Activated T-cell treated with anti-CD3 and anti-CD28 coated beads, Interleukin-2, amount 50 U/mL, for 24 hours (primary cell): ENCODE results near the gene AKNAD1.
A peak's percentile ranks its signal among the peaks of the same experiment; 100 is the strongest.

Experiments used
- DNase-seq: peaks from one replicate; pipeline ENCODE4 v3.0.0-alpha.2; 2020
- H3K27ac Mint-ChIP-seq: 2 replicates; pipeline ENCODE4 v1.8.0; 2020; ENCODE audit warnings: mild to moderate bottlenecking, mixed read lengths
- H3K27me3 Mint-ChIP-seq: 2 replicates; pipeline ENCODE4 v1.8.0; 2020; ENCODE audit warnings: mixed read lengths
- H3K36me3 Mint-ChIP-seq: 2 replicates; pipeline ENCODE4 v1.8.0; 2020; ENCODE audit warnings: low read depth, mixed read lengths
- H3K4me1 Mint-ChIP-seq: 2 replicates; pipeline ENCODE4 v1.8.0; 2020; ENCODE audit warnings: low read depth, mixed read lengths
- H3K4me3 Mint-ChIP-seq: 2 replicates; pipeline ENCODE4 v1.8.0; 2020; ENCODE audit warnings: mild to moderate bottlenecking, moderate library complexity, mixed read lengths
- H3K9me3 Mint-ChIP-seq: 2 replicates; pipeline ENCODE4 v1.8.0; 2020; ENCODE audit warnings: mixed read lengths

The AKNAD1 gene

DNA sequence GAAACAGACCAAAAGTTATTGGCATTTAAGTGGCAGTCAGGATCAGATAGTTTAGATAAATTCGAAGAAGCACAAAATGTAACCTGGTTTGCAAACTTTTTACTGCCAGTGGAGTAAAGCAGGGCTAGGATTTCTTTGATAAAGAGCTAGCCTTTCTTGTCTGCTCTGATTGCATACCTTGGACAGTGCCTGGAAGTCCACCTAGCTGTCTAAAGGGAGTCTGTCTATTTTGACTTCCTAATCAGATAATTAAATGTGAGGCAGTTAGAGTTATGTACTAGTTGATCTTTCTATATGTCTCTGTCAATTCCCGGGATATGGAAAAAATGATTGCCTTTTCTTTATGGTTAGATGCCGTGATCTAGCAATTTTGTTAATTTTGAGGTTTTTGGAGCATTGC is 24.0 kb upstream of the AKNAD1 start:
- H3K27ac Mint-ChIP-seq: no peak overlapping the region
- no peak for DNase-seq
- H3K36me3 Mint-ChIP-seq: peaks cover 2% of the 10 kb centered on the region
- no peaks in the 10 kb centered on the region for H3K9me3 Mint-ChIP-seq
- no peak overlapping the region for H3K4me3 Mint-ChIP-seq
- peaks cover 7% of the 10 kb centered on the region for H3K27me3 Mint-ChIP-seq
- H3K4me1 Mint-ChIP-seq: peaks cover 14% of the 10 kb centered on the region

DNA sequence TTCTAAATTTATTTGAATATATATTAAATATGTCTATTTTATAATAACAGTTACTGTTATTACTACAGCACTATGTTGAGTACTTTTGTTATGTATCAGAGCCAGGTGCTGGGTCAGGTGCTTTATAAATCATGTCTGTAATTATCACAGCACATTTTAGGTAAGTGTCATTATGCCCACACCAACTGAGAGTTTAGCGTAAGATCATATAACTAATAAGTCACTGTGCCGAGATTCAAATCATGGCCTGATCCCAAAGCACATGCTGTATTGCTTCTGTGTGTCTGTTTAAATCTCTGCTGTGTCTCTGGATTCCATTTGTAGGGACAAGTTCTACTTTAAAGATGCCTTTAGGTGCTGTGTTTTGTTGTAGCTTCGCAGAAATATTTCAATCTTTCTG is 21.8 kb upstream of the AKNAD1 start:
- no peaks in the 10 kb centered on the region for H3K9me3 Mint-ChIP-seq
- H3K36me3 Mint-ChIP-seq: peaks cover 2% of the 10 kb centered on the region
- H3K27me3 Mint-ChIP-seq: peaks cover 11% of the 10 kb centered on the region
- H3K4me3 Mint-ChIP-seq: no peak overlapping the region
- no peak for DNase-seq
- H3K4me1 Mint-ChIP-seq: peaks cover 14% of the 10 kb centered on the region
- H3K27ac Mint-ChIP-seq: no peak overlapping the region

DNA sequence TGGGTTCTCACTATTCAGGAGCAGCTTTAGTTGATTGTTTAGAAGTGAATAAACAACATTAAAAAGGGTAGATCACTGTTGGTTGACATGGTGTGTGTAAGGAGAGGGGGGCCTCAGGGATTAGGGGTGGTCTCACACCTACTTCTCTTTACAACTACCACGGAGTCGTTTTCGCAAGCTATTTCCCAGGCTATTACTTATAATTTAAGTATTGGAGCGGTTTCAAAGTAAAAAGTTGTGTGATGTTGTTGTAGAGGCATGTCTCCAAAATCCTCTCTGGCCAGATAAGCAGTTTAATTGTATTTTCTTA is 21.2 kb upstream of the AKNAD1 start:
- no peaks in the 10 kb centered on the region for H3K9me3 Mint-ChIP-seq
- H3K27ac Mint-ChIP-seq: no peak overlapping the region
- peaks cover 14% of the 10 kb centered on the region for H3K27me3 Mint-ChIP-seq
- peaks cover 14% of the 10 kb centered on the region for H3K4me1 Mint-ChIP-seq
- H3K4me3 Mint-ChIP-seq: peak overlapping the region; percentile 88
- DNase-seq: no peak
- peaks cover 2% of the 10 kb centered on the region for H3K36me3 Mint-ChIP-seq

DNA sequence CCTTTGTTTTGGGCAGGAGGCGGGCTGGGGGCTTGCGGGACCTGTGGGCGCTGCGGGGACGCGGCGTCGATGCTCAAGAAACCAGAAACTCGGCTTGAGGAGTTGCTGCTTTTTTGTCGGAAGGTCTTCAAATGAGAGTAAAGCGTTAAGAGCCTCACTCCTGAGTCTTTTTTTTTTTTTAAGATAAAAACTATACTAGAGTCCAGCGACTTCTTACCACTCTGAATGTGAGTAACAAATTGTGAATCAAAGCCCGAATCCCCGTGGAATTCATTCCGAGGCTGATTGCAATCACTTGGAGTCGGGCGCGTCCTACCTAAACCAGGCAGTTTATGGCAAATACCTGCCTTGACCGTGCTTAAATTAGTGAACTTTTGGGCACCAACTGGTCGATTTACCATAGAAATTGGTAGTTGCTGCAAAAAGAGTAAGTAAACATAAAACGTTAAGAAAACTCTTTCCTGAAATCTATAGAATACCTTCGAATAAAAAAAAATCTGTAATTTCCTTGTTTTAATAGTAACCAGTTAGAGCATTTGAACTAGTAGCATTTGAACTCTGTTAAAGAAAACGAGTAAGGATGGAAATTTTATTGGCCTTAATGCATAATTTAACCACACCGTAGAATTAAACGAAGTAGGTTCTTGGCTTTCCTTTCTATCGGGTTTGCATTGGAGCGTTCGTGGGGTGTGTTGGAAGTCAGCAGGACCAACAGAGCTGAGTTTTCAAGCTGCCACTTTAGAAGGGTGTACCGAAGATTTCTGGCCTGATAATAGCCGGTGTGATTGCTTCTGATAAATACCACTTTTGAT is 20.7 kb upstream of the AKNAD1 start:
- Mint-ChIP-seq H3K9me3 (no peaks in the 10 kb centered on the region), H3K4me1 (peaks cover 14% of the 10 kb centered on the region), H3K27me3 (peaks cover 14% of the 10 kb centered on the region), H3K27ac (peak overlapping the region; percentile 81), H3K36me3 (peaks cover 2% of the 10 kb centered on the region), H3K4me3 (peak overlapping the region; percentile 88)
- DNase-seq: no peak

DNA sequence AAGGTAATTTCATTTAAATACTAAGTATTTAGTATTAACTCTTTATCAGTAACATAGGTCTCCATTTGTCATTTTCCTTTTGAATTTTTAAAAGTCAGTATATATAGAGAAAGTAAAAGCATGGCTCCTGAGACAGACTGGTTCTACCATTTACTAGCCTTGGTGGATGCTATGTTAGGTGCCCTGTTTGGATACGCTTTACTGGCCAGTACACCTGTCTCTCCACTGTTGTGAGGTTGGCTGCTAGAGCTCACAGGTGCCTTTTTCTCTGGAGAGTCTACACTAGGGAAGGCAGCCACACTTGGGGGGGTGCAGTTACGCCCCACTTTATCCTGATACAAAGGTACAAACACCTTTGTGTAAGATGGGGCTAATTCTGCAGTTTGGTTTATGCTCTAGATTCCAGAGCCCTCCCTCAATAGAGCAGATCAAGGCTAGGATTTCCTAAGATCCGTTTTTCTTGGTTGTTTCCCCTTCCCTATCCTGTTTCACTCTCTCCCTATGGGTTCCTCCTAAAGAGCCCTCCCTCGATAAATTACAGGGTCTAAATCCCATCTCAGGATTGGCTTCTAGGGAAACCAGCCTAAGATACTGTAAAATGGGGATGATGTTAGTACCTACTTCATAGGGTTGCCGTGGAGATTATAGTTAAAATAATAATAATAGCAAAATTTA is 14.3 kb upstream of the AKNAD1 start:
- H3K9me3 Mint-ChIP-seq: no peaks in the 10 kb centered on the region
- H3K27me3 Mint-ChIP-seq: peaks cover 14% of the 10 kb centered on the region
- no peak for DNase-seq
- H3K4me1 Mint-ChIP-seq: peaks cover 1% of the 10 kb centered on the region
- H3K4me3 Mint-ChIP-seq: no peak overlapping the region
- no peak overlapping the region for H3K27ac Mint-ChIP-seq
- H3K36me3 Mint-ChIP-seq: no peaks in the 10 kb centered on the region

DNA sequence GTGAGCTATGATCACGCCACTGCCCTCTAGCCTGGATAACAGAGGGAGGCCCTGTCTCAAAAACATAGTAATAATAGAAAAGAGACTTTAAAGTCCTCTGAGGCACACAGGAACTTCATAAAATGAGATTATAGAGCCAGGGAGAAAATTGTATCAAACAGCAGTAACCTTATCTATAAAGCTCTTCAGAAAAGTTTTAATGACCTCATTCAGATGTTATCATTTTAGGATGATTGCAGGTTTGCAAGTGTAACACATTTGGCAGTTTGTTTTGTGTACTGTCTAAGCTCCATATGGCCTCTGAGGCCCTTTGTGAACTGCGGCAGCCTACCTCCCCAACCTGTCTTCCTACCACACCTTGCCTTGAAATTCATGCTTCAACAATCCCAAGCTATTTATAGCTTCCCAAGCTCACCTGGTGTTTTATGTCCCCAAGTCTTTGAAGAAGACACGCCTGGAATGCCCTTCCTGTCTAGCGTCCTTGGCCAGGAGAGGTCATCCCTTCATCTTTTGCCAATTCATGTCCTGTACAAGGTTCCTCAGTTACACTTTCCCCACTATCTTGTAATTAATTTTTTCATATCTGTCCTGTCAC is 8.5 kb upstream of the AKNAD1 start:
- Mint-ChIP-seq H3K27me3 (peaks cover 11% of the 10 kb centered on the region), H3K9me3 (no peaks in the 10 kb centered on the region), H3K4me3 (no peak overlapping the region), H3K36me3 (no peaks in the 10 kb centered on the region), H3K4me1 (peaks cover 4% of the 10 kb centered on the region), H3K27ac (no peak overlapping the region)
- no peak for DNase-seq

DNA sequence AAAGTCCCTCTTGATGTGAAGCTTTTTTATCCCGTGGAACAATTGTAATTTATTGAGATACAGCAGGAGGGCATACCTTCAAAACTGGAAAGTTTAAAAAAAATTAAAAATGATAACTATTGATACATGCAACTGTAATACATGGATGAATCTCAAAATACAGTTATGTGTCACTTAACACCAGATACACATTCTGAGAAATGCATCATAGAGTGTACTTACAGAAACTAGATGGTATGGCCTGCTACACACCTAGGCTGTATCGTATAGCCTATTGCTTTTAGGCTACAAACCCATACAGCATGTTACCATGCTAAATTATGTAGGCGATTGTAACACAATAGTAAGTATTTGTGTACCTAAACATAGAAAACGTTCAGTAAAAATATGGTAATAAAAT is 7.1 kb upstream of the AKNAD1 start:
- H3K36me3 Mint-ChIP-seq: no peaks in the 10 kb centered on the region
- no peak overlapping the region for H3K27ac Mint-ChIP-seq
- H3K9me3 Mint-ChIP-seq: no peaks in the 10 kb centered on the region
- H3K4me3 Mint-ChIP-seq: no peak overlapping the region
- H3K4me1 Mint-ChIP-seq: peaks cover 4% of the 10 kb centered on the region
- no peak for DNase-seq
- H3K27me3 Mint-ChIP-seq: peaks cover 18% of the 10 kb centered on the region

DNA sequence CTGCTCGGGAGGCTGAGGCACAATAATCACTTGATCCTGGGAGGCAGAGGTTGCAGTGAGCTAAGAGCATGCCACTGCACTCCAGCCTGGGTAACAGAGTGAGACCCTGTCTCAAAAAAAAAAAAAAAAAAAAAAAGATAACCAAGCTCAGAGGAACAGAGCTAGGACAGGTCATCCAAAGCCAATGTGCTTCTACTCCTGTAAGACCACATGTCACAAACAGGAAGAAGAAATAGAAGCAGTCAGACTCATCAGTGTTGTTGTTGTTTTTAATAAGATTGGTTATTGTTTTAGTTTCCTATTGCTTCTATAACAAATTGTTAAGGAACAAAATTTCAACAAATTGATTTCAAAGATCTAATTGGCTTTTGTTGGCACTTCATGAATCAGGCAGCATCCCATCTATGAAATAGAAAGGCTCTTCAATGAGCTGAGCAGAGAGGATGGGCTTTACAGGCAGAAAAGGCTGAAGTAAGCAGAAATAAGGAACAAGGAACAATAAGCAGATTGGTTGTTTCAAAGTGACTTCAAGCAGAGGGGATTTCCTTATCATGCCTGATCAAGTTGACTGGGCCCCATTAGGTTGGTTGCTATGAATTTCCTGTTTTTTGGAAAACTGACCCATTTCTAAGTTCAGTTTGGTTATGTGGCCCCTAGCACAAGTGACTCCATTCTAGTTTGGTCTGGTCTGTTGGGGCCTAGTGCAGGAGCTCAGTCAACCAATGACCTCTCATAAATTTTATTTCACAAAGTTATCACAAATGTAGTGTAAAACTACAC is 6.0 kb upstream of the AKNAD1 start:
- DNase-seq: no peak
- Mint-ChIP-seq H3K4me3 (no peak overlapping the region), H3K36me3 (no peaks in the 10 kb centered on the region), H3K9me3 (no peaks in the 10 kb centered on the region), H3K27ac (no peak overlapping the region), H3K4me1 (peaks cover 9% of the 10 kb centered on the region), H3K27me3 (peaks cover 22% of the 10 kb centered on the region)

DNA sequence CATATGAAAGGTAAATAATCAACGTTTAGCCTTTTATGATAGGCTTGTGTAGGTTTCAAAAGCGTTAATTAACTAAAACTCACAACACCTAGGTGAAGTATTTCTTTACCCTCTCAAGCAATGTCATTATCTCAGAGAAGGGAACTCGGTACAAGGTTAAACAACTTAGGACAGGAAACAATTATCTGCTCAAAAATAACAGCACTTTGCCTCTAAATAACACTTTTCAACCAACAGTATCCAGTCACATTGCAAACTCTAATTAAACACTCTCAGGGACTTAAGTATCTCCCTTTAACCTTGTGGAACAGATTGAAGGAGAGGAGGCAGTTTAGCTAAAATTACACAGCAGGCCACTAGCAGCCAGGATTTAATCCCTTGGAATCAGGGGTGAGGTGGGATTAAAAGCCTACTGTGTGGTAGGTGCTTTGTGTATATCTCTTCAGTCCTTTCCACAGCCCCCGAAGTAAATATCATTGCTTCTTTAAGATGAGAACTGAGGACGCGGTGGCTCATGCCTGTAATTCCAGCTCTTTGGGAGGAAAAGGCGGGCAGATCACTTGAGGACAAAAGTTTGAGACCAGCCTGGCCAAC is 5.2 kb upstream of the AKNAD1 start:
- H3K27ac Mint-ChIP-seq: no peak overlapping the region
- H3K4me1 Mint-ChIP-seq: peaks cover 9% of the 10 kb centered on the region
- no peaks in the 10 kb centered on the region for H3K36me3 Mint-ChIP-seq
- DNase-seq: no peak
- H3K27me3 Mint-ChIP-seq: peaks cover 28% of the 10 kb centered on the region
- no peak overlapping the region for H3K4me3 Mint-ChIP-seq
- no peaks in the 10 kb centered on the region for H3K9me3 Mint-ChIP-seq

DNA sequence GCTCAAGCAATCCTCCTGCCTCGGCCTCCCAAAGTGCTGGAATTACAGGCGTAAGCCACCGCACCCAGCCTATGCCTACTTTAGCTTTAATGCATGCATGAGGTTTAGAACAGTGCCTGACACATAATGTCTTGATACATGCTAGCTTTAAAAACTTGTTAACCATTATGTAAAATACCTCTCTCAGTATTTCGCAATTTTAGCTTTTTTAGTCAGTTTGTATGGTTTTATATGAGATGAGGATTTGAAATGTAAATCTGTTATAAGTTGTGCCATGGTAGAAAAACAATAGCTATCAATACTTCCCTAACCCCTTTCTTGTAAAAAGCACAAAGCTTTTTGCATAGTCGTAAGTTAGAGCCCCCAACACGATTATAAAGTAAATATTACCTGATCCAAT is 4.7 kb upstream of the AKNAD1 start:
- no peak for DNase-seq
- Mint-ChIP-seq H3K27me3 (peaks cover 25% of the 10 kb centered on the region), H3K4me1 (peaks cover 9% of the 10 kb centered on the region), H3K4me3 (no peak overlapping the region), H3K27ac (no peak overlapping the region), H3K36me3 (no peaks in the 10 kb centered on the region), H3K9me3 (no peaks in the 10 kb centered on the region)

DNA sequence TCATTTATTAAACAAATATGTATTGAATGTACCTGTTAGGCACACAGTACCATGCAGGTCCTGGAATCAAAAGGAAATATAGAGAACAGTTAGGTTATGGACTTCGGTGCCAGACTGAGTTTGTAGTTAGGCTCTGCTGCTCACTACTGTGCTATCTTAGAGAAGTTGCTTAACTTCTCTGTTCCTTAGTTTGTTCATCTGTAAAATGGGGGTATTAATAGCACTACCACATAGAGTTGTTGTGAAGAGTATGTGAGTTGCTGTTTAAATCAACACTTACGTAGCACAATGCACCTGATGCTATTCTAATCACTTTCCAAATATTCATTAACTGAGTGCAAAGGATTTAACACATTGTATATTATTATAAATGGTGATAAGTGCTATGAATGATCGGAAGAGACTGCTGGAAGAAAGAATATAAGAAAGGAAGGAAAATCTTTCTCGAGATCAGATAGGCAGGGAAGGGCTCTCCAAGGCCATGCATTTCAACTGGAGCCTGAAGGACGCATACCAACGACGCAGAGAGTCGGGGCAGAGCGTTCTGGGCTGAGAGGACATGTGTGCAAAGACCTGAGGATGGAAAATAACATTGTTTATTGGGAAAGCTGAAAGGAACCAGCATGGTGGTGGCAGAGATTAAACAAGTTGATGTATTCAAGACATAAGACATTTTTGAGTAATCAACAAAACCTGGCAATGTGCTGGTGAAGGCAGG is 3.5 kb upstream of the AKNAD1 start:
- H3K27me3 Mint-ChIP-seq: peaks cover 26% of the 10 kb centered on the region
- H3K36me3 Mint-ChIP-seq: no peaks in the 10 kb centered on the region
- H3K4me3 Mint-ChIP-seq: no peak overlapping the region
- H3K4me1 Mint-ChIP-seq: peaks cover 9% of the 10 kb centered on the region
- DNase-seq: no peak
- no peaks in the 10 kb centered on the region for H3K9me3 Mint-ChIP-seq
- no peak overlapping the region for H3K27ac Mint-ChIP-seq

DNA sequence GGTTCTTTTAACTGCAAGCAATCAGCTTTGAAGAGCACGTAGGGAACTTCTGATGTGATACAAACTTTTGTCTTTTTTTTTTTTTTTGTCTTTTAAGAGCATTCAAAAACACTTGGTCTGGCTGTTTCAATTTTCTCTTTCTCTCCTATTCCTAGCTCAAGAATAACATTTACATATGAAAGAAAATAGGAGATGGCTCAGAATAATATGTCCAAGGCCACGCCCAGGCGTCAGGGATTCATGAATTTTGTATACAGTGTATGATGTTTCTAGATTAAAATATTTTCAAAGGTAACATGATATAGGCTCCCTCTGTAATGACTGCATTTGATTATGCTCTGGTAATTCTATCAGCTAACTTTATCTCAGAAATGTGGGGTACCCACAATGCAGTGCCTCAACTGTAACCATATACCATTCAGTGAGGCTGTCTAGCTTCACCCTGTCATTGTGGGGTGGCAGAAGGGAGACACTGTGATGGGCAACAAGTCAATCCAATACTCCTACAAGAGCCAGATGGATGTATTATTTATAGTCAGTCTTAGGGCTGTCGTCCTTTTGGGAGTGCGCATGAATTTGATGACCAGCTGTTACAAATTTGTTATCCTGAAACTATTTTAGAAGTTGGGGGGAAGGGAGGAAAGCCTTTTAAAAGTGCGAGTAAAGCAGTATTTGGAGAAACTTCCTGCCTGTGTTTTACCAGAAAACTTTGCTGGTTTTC is 1.5 kb upstream of the AKNAD1 start:
- H3K36me3 Mint-ChIP-seq: no peaks in the 10 kb centered on the region

DNA sequence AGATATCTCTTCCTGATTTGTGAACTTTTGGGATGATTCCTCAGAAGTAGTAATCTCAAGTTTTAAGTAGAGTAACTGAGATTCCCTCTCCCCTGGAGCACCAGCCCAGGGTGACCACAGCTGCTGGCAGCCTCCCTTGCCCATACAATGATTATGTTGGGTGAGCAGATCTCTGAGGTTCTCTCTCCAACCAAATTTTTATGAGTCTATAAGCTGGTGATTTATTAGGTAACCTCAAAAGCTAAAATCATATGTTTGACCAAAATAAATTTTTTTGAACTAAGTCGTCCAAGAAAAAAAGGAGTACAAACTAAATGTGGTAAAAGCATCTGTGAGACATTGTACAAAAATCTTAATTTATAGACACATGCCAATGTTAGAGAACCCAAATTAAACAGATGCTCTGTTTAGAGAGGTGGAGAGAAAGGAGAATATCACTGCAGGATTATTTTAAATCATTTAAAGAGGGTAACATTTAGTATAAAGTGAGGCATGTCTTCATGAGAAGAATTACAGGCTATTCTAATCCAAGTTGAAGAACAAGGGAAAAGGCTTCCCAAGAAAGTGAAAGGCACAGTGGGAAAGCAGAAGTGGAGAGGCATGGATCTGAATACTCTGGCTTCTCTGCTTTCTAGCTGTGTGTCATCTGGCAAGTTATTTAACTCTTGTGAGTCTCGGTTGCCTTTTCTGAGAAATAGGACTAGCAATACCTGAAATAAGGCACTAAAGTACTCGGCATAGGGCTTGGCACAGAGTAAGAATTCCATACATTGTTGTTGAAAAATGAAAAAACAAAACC is 2.5 kb downstream of the AKNAD1 start:
- no peaks in the 10 kb centered on the region for H3K9me3 Mint-ChIP-seq
- H3K27ac Mint-ChIP-seq: no peak overlapping the region

More for the DNA sequence above, 1.5 kb upstream of the AKNAD1 start:
- Mint-ChIP-seq H3K27ac (no peak overlapping the region), H3K9me3 (no peaks in the 10 kb centered on the region), H3K4me3 (no peak overlapping the region), H3K27me3 (peaks cover 36% of the 10 kb centered on the region), H3K4me1 (peaks cover 9% of the 10 kb centered on the region)
- DNase-seq: no peak

More for the DNA sequence above, 2.5 kb downstream of the AKNAD1 start:
- H3K27me3 Mint-ChIP-seq: peaks cover 28% of the 10 kb centered on the region
- no peak overlapping the region for H3K4me3 Mint-ChIP-seq
- peaks cover 9% of the 10 kb centered on the region for H3K4me1 Mint-ChIP-seq
- no peaks in the 10 kb centered on the region for H3K36me3 Mint-ChIP-seq
- DNase-seq: no peak
